T-helper 9 cell (primary cell): ENCODE data around the gene GPC5.
"Not testable (repeated sequence)": the region's sequence is repeated elsewhere in the genome, so short reads cannot be mapped to it uniquely, and the experiment has no call there.

Experiments used
- DNase-seq: peaks from one replicate; pipeline ENCODE4 v3.0.0-alpha.2; 2020

Gene GPC5

DNA sequence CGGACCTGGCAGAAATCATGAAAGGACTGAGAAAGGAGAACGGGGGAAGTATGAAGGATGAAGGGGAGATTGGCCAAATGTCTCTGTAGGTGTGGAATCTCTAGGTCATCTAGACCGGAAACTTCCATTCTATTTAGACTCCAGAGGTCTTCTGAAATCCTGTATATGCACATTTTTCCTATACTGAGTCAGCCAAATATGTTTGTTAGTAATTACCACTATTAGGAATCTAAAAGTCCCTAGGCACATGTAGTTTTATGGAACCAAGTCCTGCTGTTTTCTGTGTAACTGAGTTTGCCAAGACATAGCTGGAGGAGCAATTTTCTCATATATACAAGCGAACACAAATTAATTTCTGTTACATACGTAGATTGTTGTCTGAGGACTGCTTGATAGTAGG lies 498.1 kb downstream of the GPC5 start:
- no peak for DNase-seq

DNA sequence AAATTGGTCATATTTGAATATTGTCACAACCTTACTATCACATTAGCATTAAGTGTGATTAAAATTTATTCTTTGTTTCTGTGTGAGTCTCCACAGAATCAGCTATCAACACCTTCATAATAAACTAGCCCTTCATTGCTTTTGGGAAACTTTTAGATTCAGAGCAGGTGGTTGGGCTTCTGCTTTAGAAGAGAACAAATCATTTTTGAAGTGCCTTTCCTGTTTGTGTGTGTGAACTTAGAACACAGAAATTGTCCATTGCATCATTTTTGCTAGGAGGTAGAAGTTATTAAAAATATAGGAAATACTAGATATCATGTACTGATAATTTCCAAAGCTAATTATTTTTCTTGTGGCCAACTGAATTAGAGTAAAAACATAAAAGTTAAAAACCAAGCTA lies 500.6 kb downstream of the GPC5 start:
- not testable (repeated sequence) for DNase-seq

DNA sequence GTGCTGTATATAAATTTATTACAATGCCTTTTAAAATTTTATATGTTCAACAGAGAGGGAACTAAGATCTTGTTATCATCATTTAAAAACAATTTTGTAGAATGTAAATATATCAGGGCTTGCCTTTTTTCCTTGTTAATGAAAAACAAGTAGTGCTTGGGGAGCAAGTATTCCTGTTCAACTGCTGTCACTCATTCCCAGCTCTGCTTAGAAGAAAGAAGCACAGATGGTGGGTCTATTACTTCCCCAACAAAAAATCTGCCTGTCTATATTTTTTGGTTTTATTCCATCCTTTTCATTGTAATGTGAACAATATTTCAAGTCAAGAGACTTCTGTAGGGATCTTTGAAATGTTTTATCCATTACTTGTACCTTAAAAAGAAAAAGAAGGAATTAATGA lies 503.9 kb downstream of the GPC5 start:
- no peak for DNase-seq

DNA sequence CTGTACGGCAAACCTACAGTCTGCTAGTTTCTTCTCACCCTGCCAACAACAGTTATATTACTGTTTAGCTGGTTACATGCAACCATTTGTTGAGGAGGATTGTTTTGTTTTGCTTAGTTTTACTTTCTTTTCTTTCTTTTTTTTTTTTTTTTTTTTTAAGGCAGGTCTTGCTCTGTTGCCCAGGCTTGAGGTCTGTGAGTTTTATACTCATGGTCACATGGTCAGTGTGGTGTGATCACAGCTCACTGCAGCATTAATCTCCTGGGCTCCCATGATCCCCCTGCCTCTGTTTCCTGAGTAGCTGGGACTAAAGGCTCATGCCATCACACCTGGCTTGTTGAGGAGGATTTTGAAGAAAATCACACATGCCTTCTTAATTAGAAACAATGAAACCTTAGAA lies 505.6 kb downstream of the GPC5 start:
- DNase-seq: no peak

DNA sequence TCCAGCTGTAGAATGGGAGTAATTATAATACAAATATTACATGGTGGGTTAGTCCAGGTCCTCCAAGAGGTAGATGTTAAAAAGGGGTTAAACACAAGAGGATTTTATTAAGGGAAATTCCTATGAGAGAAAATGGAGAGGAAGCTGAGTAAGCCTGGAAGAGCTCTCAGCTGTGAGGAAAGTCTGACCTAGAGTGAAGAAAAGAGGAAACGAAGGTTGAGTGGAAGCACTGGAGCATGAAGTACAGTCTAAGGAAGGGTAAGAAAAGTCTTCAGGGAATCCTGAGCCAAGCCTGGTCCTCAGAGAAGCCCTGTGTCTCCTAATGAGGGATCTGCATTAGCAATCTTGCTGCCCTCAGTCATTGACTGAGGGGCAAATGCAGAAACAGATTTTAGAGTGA lies 506.2 kb downstream of the GPC5 start:
- DNase-seq: no peak

DNA sequence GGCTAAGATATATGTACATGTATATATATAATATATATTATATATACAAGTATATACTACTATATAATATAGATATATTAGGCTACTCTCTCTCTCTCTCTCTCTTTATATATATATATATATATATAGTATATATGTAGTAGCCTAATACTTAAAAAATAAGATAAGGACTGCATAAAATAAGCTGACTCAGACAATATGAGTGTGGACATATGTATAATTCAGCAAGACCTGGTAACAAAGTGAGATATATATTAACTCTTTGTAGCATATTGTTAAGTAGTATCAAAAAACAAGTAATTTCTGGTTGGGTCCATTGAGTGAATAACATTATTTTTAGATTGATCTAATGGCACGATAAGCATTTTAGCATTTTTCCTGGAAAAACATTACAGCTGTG lies 509.0 kb downstream of the GPC5 start:
- no peak for DNase-seq

DNA sequence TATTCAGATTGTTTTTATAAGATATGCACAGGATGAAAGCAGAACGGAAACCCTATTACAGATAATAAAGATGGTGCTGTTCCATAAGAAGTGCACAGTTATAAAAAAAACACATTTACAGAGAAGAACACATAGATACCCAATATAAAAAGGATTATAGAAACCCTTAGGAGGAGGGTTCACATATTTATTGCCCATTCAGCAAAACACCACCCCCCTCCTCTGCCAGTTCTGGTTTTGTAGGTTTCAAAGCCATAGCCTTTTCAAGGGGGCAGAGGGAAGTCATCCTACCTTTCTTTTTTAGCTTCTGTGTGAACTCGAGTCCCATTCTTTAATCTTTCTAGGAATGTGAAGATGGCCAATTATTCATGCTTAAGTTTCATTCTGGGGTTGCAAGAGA lies 511.2 kb downstream of the GPC5 start:
- DNase-seq: no peak

DNA sequence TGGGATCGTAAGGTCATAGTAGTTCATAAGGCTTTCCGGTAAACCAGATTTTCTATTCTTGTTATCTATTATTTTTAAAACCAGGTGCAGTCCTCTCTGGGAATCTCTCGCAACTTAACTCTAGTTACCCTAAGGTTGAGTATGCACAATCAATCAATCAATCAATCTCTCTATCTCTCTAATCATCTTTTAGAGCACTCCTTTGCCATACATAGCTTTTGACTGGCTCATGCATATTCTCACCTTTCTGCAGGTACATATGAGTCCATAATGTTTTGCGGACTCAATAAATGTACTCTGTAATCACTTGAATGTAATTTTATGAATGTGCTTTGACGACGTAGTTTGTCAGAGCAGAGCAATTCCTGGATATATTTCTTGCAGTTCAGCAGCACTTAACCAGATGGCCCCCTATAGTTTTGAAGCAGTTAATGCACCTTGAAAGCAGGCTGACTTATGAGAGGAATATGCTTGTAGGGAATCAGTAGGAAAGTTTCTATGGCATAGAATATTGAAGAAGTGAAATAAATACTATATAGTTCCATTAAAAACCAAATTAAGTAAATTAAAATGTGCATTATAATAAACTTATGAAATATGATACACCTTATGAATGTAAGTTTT lies 524.7 kb downstream of the GPC5 start:
- no peak for DNase-seq

DNA sequence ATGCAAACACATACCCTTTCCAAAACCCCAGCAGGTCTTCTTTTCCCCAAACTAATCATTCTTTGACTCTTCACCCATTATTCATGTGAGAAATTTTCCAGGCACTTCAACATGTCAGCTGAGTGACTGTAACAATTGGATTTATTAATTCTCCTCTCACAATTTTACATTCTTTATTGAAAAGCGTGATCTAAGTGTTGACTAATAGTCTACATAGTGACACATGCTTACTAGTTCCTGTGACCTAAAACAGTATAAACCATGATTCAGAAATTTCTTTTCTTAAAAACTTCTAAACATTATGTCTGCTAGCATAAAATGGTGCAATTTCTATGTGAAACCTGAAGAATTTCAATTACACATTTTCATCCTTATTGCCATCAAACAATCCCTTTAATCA lies 532.3 kb downstream of the GPC5 start:
- no peak for DNase-seq

DNA sequence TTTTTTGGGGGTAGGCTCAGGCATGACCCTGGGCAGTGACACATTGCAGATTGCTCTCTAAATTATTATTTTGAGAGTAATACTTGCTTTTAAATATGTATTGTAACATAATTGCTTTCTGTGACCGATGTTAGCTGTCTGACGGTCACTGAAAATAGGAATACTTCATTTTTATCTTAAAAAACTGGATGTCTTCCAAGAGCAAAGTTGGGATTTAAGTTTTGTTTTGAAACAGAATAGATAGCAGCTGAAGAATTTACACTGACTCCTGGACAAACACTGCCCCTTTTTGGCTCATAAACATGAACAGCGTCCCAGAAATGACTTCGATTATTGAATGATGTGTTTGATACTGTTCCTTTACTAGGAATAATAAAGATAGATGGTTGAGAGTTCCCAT lies 535.9 kb downstream of the GPC5 start:
- DNase-seq: no peak

DNA sequence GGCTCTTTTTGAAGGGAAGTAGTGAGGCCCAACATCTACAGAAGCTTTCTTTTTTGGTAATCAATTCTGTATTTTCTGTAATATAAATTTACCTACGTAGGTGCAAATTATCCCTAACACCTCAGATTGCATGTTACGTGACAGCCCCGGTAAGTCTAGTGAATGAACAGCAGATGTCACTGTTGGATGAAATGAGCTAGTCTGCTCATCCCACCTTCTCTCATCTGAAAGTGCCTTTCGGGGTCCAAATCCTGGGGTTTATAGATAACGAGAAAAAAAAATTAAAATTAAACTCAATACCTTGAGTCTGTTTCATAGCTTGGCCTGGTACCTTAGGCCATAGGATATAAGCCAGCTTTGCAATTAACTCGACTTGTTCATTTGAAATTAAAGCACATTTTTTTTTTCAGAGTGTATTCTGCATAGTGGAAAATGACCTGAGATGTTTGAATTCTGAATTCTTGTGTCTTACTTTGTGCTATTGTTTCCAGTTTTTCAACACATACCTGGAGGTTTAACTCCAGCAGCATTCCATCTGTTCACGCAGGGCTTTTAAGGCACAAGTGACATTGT lies 548.2 kb downstream of the GPC5 start:
- DNase-seq: no peak

DNA sequence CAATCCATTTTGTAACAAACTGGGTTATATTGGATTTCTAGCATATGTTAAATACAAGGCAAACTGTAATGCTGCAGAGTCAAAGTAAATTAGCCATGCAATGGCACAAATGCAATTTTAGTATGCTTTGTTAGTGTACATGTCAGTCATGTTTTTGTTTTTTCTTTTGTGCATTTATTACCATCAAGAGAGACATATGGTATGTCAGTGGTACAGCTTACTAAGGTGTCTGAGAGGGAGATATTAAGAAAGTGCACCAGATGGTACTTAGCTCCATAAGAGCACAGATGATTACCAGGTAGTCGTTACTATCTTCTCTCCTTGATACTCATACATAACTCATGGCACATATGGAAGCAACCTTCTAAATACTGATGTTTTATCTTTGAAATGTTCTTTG lies 550.3 kb downstream of the GPC5 start:
- no peak for DNase-seq

DNA sequence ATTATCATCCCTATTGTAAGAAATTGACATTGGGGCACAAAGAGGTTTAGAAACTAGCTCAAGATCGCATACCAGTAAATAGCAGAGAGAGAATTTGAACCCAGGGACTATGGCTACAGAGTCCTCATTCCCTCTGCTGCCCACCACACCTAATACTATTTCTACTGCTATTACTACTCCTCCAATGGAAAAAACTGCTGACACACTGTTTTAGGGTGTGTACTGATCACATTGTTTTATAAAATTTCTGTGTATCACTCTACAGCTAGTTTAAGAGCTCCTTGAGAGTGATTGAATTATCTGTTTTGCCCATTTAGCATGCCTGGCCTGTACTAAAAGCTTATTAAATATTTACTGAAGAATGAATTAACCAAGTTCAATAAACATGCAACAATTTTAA lies 552.4 kb downstream of the GPC5 start:
- DNase-seq: no peak

DNA sequence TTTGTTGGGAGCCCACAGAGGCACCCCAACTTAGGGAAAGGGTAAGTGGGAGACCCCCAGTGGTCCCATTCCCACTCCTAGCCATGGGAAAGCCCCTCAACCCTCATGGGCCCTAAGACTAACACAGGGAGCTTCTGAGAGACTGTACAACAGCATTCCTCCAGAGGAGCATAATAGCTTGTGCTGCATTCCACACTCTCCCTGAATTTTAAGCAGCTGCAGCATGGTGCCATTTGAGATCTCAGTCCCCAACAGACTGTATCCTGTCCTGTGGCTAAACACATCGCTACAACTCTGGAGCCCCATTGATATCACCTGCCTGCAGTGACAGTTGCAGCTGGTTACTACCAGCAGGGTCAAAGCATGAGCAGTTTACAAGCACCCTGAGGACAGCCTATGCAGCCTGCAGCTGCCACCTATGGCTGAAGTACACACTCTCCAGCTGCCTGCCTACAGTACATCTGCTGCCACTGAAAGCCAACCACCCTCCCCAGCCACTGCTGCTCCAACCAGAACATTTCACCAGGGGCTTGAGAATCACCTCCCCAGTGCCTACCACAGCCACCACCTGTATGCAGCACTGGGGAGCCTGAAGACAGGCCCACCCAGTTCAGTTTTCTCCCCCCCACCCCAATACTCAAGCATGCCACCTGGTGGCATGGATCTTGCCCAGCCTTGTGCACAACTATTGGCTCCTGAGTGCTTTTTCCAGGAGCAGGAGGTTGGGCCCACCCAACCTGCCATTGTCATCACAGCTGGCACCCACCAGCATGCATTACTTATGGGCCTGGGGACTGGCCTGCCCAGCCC lies 557.3 kb downstream of the GPC5 start:
- no peak for DNase-seq

DNA sequence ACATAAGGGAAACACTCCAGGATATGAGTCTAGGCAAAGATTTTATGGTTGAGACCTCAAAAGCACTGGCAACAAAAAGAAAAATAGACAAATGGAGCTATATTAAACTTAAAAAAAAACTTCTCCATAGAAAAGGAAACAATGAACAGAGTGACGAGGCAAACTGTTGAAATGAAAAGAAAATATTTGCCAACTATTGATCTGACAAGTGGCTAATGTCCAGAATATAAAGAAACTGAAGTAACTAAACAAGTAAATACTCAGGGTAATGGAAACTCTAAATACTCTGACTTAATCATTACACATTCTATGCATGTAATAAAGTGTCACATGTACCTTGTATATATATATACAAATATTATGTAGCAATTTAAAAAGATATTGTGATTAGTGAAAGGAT lies 562.5 kb downstream of the GPC5 start:
- DNase-seq: no peak

DNA sequence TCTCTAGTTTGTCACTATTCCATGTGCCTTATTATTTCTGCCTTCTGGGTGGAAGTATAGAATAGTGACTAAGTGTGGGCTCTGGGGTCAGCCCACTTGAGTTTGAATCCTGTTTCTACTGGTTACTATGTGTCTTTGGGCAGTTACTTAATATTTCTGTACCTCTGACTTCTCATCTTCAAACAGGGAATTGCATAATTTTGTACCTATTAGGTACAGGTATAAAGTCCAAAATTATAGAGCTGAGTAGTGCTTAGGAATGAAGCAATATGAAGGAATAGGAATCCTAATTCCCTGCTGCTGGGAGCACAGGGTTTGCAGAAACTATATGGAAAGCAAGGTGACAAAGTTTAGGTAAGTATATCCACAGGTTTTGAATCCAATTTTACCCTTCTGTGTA lies 564.5 kb downstream of the GPC5 start:
- DNase-seq: no peak

DNA sequence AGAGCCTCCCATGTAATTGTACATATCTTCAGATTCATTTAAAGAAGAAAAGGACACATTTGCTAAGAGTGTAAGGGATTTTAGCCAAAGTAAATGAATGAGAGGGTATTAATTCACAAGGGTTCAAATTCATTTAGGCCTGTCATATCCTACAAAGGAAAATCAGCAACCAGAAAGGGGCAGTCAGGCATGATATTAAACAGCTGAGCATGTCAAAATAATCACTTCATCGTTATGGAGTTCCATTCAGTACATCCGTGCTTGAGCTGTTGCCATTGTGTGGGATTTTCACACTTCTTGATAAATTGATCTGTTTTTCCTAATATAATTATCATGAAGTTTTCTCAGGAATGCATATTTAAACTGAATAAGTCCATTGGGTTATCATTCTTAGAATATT lies 567.1 kb downstream of the GPC5 start:
- DNase-seq: no peak

DNA sequence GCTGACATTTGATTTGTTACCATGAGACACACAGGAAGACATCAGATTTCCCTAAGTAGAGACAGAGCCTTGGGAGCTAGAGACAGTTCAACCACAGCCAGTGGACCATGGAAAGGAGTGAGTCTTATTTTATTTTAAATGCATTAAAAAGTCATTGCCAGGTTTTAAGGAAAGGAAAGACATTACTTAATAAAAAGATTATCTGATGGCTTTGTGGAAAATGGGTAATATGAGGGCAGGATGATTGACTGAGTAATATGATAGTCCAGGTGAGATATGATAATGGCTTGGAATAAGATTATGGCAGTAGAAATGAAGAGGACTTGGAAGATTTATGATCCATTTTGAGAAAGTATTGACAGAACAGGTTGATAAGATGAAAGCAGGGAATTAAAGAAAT lies 580.1 kb downstream of the GPC5 start:
- DNase-seq: no peak

DNA sequence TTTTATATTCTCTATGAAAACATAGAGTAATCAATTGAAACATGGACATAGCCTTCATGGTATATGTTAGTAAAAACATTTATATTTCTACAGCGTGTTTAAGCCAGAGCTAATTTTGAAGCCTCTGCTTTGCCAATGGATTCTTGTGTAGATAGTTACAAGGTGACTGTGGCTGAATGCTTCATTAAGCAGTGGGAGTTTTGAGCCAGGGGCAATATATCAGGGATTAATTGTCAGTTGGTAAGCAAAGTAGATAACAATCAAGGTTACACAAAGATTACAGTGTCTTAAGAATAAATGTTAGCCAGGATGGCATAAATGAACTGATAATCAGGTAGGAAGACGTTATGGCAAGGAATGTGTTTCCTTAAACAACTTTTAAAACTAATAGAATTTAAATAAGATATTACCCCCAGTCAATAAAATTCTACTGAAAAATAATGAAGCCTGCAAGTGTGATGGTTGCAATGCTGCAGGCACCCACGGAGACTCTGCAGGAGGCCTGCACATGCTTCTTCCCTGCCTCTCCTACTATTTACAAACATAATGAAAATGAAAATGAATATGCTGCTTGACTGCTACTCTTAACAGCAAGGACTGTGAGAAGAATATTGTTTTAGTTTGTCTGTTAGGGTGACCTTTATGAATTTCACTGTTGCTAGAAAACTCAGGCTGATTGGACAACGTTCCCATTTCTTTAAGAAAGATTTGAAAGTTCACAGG lies 588.5 kb downstream of the GPC5 start:
- DNase-seq: no peak

DNA sequence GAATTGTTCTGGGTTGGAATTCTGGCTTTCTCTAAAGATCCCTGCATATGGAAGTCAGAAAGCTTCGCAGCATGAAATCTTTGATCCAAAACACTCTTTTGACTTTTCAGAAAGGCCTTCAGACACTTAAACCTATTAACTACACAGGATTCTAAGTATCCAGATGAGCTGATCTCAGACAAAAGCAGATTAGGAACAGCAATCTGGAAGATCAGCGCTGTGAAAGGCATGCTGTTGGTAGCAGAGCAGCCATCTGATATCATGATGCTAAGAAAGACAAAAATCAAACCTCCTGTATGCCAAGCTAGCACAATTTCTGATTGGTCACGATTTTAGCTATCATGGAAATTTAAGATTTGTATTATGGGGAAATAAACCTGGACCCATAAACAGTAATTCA lies 589.9 kb downstream of the GPC5 start:
- no peak for DNase-seq

DNA sequence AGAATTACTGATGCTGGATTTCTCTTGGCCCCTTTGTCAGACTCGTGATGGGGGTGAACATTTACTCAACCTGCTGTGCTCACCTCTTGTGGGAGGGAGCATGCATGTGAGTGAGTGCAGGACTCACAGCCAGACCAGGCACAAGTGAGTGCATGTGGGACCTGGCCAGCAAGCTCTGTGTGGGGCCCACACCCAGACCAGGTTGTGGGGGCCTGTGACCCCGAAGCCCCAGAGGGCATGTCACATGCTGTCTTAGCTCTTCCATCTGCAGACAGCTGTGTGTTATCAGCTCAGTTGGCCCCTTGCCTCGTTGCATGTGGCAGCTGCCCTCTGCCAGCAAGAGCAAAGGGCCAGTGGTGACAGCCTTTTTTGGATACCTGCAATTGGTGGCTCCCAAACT lies 614.4 kb downstream of the GPC5 start:
- no peak for DNase-seq

DNA sequence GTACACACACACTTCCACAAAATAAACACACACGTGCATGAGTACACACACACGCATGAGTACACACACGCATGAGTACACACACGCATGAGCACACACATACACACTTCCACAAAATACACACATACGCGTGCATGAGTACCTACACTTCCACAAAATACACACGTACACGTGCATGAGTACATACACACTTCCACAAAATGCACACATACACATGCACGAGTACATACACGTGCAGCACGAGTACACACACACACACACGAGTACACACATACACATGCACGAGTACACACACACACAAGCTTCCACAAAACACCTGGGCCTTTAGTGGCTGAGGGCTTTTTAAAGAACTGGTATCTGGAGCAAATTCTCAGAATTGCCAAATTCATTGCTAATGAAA lies 619.3 kb downstream of the GPC5 start:
- no peak for DNase-seq

DNA sequence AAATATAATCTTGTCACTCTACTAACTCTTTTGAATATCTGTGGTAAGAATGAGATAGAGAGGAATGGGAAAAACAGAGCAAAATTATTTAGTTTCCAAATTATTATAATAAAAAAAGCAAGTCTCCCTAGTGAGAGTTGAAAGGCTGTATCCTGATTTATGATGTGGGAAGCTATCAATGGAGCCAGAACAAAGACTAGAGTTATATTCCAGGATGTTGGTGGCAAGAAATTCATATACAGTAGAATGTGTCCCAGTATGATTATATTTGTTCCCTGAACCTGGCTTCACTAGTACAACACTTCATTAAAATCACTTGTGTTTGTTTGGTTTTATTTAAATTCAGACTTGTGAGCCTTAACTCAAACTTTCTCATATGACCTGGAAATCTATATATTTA lies 630.3 kb downstream of the GPC5 start:
- DNase-seq: no peak

DNA sequence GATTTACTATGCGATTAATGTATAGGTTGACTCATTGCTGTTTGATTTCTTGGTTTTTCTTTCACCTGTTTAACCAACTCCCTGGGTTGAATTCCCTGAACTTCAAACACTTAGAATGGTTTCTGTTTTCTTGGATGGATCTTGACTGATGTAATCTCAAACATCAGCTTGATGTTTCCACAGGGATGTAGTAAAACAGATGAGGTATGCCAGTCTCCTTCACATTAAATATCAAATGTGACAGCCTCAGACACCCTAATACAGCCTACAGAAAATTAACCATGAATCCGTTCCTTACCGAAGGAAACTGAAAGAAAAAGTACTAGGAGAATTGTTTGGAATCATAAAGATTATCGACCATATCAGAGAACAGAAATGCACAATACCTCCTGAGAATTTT lies 631.2 kb downstream of the GPC5 start:
- DNase-seq: no peak
